GM12878 (cell line): ENCODE data around the gene RASGRF1. TPM values are rescaled to one million over a fixed set of nuclear protein-coding genes. Genes with fewer than 3 reads are reported as not detected.

Experiments used
- ATAC-seq: fragments of 200-7000 bp; cut with Tn5 transposase; 3 replicates; pipeline ENCODE4 v1.9.1; 2020; ENCODE audit warnings: mild to moderate bottlenecking, moderate library complexity
- BruUV-seq: library from RNA; stranded (reverse); fragments of 400-500 nt; replicated peaks from 2 replicates; lab custom pipeline; 2021; lab: Mats Ljungman, UMichigan
- CTCF ChIA-PET: fragments of 300-600 bp; sonication (Branson Sonifier 250); formaldehyde crosslinking; extraction: SDS; loops from one replicate; lab custom pipeline; 2021; ENCODE audit warnings: inconsistent platforms; lab: Yijun Ruan, JAX
- POLR2A ChIA-PET: fragments of 350-600 bp; formaldehyde crosslinking; extraction: SDS; loops from one replicate; lab custom pipeline; 2021; ENCODE audit warnings: inconsistent platforms; lab: Charles Lee
- RAD21 ChIA-PET: fragments of 300-600 bp; sonication (Branson Sonifier 250); formaldehyde crosslinking; loops from one replicate; lab custom pipeline; 2023; ENCODE audit warnings: antibody characterized with exemption; ENCODE audit not compliant: unreplicated experiment; lab: Charles Lee
- SMC1A ChIA-PET: fragments of 300-600 bp; sonication (Branson Sonifier 250); formaldehyde crosslinking; loops from one replicate; lab custom pipeline; 2023; ENCODE audit not compliant: unreplicated experiment, uncharacterized antibody; lab: Charles Lee
- DNase-seq: peaks from one replicate; pipeline ENCODE4 v3.0.0-alpha.2; 2011; ENCODE audit warnings: low read depth, low spot score
- FAIRE-seq: peaks from 3 replicates; lab custom pipeline; 2011; peaks lifted over from hg19 to GRCh38; lab: Jason Lieb, UNC
- H2AFZ ChIP-seq: 2 replicates; pipeline ENCODE4 v1.6.0; 2011; ENCODE audit warnings: low read depth, low read length, control low read depth; ENCODE audit not compliant: control insufficient read depth
- H3K27ac ChIP-seq: 2 replicates; pipeline ENCODE4 v1.5.1; 2011; ENCODE audit warnings: control low read depth; ENCODE audit not compliant: control insufficient read depth, insufficient read depth
- H3K27me3 ChIP-seq, 2 experiments: replicated peaks in 1 of 2; 2 replicates each; pipeline versions ENCODE4 v1.6.0 to v1.6.1; 2011; ENCODE audit warnings: low read length in 1 of 2; ENCODE audit not compliant: control insufficient read depth in 2 of 2, insufficient read depth in 2 of 2
- H3K36me3 ChIP-seq, 2 experiments: 2 replicates each; pipeline ENCODE4 v1.5.1; 2011; ENCODE audit warnings: low read length in 1 of 2; ENCODE audit not compliant: control insufficient read depth in 2 of 2, insufficient read depth in 2 of 2
- H3K4me1 ChIP-seq: 2 replicates; pipeline ENCODE4 v1.6.1; 2011; ENCODE audit warnings: mild to moderate bottlenecking, low read length, moderate library complexity, mixed read lengths; ENCODE audit not compliant: control insufficient read depth, insufficient read depth
- H3K4me2 ChIP-seq: 2 replicates; pipeline ENCODE4 v1.6.0; 2011; ENCODE audit warnings: control low read depth; ENCODE audit not compliant: control insufficient read depth, insufficient read depth
- H3K4me3 ChIP-seq: fragments of 200-600 bp; sonication (generic); 2 replicates; pipeline ENCODE4 v1.5.1; 2016
- H3K79me2 ChIP-seq: 2 replicates; pipeline ENCODE4 v1.6.0; 2011; ENCODE audit warnings: low read length; ENCODE audit not compliant: control insufficient read depth, insufficient read depth
- H3K9ac ChIP-seq: 2 replicates; pipeline ENCODE4 v1.8.0; 2011; ENCODE audit warnings: low read length, control low read depth, mixed read lengths; ENCODE audit not compliant: control insufficient read depth, insufficient read depth
- H3K9me3 ChIP-seq: replicated peaks from 3 replicates; pipeline ENCODE4 v1.5.1; 2011; ENCODE audit warnings: mild to moderate bottlenecking, low read length; ENCODE audit not compliant: control insufficient read depth, insufficient read depth
- H4K20me1 ChIP-seq: 2 replicates; pipeline ENCODE4 v1.6.0; 2011; ENCODE audit not compliant: control insufficient read depth, insufficient read depth
- BCLAF1 ChIP-seq: fragments of 450-650 bp; IDR thresholded peaks from 2 replicates; pipeline ENCODE4 v1.6.1; 2017; ENCODE audit warnings: antibody characterized with exemption, mild to moderate bottlenecking, moderate library complexity
- CBX5 ChIP-seq: sonication (generic); IDR thresholded peaks from 2 replicates; pipeline ENCODE4 v1.6.1; 2016; ENCODE audit warnings: low read depth, moderate library complexity, mild to moderate bottlenecking, inconsistent platforms
- CHD1 ChIP-seq: IDR thresholded peaks from 2 replicates; pipeline ENCODE4 v1.6.1; 2012; ENCODE audit warnings: low read depth, low read length, improper control_type of control experiment
- CUX1 ChIP-seq: IDR thresholded peaks from 2 replicates; pipeline ENCODE4 v1.6.1; 2012; ENCODE audit warnings: improper control_type of control experiment, low read depth, low read length; ENCODE audit not compliant: insufficient replicate concordance
- ESRRA ChIP-seq: IDR thresholded peaks from 2 replicates; pipeline ENCODE4 v1.6.1; 2012; ENCODE audit warnings: mild to moderate bottlenecking, low read length, improper control_type of control experiment
- FOXM1 ChIP-seq: IDR thresholded peaks from 2 replicates; pipeline ENCODE4 v1.6.1; 2012; ENCODE audit warnings: low read depth, mild to moderate bottlenecking, inconsistent platforms, low read length, moderate library complexity
- IRF4 ChIP-seq: IDR thresholded peaks from 2 replicates; pipeline ENCODE4 v1.6.1; 2011; ENCODE audit warnings: low read depth, low read length
- MEF2B ChIP-seq: fragments of 450-650 bp; IDR thresholded peaks from 2 replicates; pipeline ENCODE4 v1.6.1; 2018; ENCODE audit warnings: mild to moderate bottlenecking, moderate library complexity; ENCODE audit not compliant: partially characterized antibody, poor library complexity, severe bottlenecking
- NFYA ChIP-seq: IDR thresholded peaks from 2 replicates; pipeline ENCODE4 v1.6.1; 2011; ENCODE audit warnings: low read depth, mild to moderate bottlenecking, low read length, improper control_type of control experiment, borderline replicate concordance
- RBBP5 ChIP-seq: fragments of 200-600 bp; sonication (generic); conservative IDR thresholded peaks from 2 replicates; pipeline ENCODE4 v1.6.1; 2016
- SUZ12 ChIP-seq: fragments of 200-600 bp; sonication (generic); IDR thresholded peaks from one replicate; pipeline ENCODE4 v1.6.1; 2018; ENCODE audit warnings: antibody characterized with exemption, mild to moderate bottlenecking; ENCODE audit not compliant: unreplicated experiment
- ZSCAN29 ChIP-seq: fragments of 450-650 bp; IDR thresholded peaks from 2 replicates; pipeline ENCODE4 v1.6.1; 2017; ENCODE audit warnings: mild to moderate bottlenecking, moderate library complexity
- WGBS: methylation state at CpG from one replicate; pipeline ENCODE4 v1.1.6; 2016; ENCODE audit warnings: low lambda C conversion rate; ENCODE audit not compliant: insufficient replicate concordance, insufficient coverage; ENCODE audit errors: missing lambda C conversion rate; 5-methylcytosine and 5-hydroxymethylcytosine counted together
- in situ Hi-C: fragments of 300-500 bp; cut with MboI; formaldehyde crosslinking; loops from 9 replicates; pipeline ENCODE4 v1.14.3; 2018; ENCODE audit warnings: mixed read lengths
- intact Hi-C: fragments of 100-400 bp; cut with micrococcal nuclease; formaldehyde crosslinking; loops from one replicate; pipeline ENCODE4 v1.14.2; 2022; ENCODE audit not compliant: unreplicated experiment
- polyA plus RNA-seq, 11 experiments: library from polyadenylated mRNA; depleted of rRNA in 4 of 11; unstranded in 6 of 11; stranded (reverse) in 5 of 11; fragments of >200 nt; fragmentation: Nextera tagmentation in 4 of 11; fragmentation: Illumina TruSeq in 1 of 11; extraction: Ambion mirVana in 4 of 11; extraction: Trizol in 1 of 11; gene quantifications; 1 replicate in 1 of 11; 2 replicates in 10 of 11; pipeline versions ENCODE4 v1.2.1 to v1.2.3, GENCODE V29; 2011 to 2016; ENCODE audit warnings: inconsistent platforms in 2 of 11, missing spikeins in 2 of 11, low read depth in 1 of 11
- total RNA-seq, 4 experiments: library from RNA; depleted of rRNA in 3 of 4; stranded (reverse); fragments of >200 nt in 3 of 4; fragmentation: Illumina TruSeq in 1 of 4; extraction: Trizol in 1 of 4; gene quantifications; 2 replicates each; pipeline versions ENCODE4 v1.2.1 to v1.2.3, GENCODE V29; 2013 to 2021
- TF ChIP-seq, protein P1 (sequence below): IDR thresholded peaks from 2 replicates; pipeline ENCODE4 v1.6.1; 2012; ENCODE audit warnings: low read length, inconsistent platforms
- TF ChIP-seq, protein P2 (sequence below): IDR thresholded peaks from 2 replicates; pipeline ENCODE4 v1.6.1; 2012; ENCODE audit warnings: low read depth, low read length, improper control_type of control experiment

The RASGRF1 gene
- total and polyA plus RNA-seq, 10 of the 15 experiments (the other 5 are each of a cell fraction or from before 2014, with no cell fraction given) = 0.20 to 1.9 (median 0.86) TPM

- no peaks in the 10 kb centered on the region for H3K9me3 ChIP-seq
- WGBS = 8% methylated on average over 1 of the region's 1 CpG
- FAIRE-seq (no peak), DNase-seq (no peak), ATAC-seq (no peak)
- intact Hi-C loops = no loop called here
- H3K4me2 ChIP-seq = no peak overlapping the region
- no peaks in the 10 kb centered on the region for H3K36me3 ChIP-seq
- no peak overlapping the region for H3K4me3 ChIP-seq
- no TSS peak for BruUV-seq
- ChIA-PET POLR2A (no interaction called here), SMC1A (no interaction called here), CTCF (interaction anchor here (0.7 kb wide), 1 partner anchor 12 kb away, joined by 3 read pairs; no protein-coding TSS in a partner anchor), RAD21 (no interaction called here)
- no peaks in the 10 kb centered on the region for H3K79me2 ChIP-seq
- H2AFZ ChIP-seq = no peak overlapping the region
- in situ Hi-C loops = no loop called here
- H4K20me1 ChIP-seq = no peaks in the 10 kb centered on the region
- H3K9ac ChIP-seq = no peak overlapping the region
- H3K27ac ChIP-seq = no peak overlapping the region
- no peaks in the 10 kb centered on the region for H3K4me1 ChIP-seq
- H3K27me3 ChIP-seq = peaks cover 0 to 5% of the 10 kb centered on the region in 2 experiments; a peak in 2 of 4 replicates
- TF ChIP-seq, protein P1, sequence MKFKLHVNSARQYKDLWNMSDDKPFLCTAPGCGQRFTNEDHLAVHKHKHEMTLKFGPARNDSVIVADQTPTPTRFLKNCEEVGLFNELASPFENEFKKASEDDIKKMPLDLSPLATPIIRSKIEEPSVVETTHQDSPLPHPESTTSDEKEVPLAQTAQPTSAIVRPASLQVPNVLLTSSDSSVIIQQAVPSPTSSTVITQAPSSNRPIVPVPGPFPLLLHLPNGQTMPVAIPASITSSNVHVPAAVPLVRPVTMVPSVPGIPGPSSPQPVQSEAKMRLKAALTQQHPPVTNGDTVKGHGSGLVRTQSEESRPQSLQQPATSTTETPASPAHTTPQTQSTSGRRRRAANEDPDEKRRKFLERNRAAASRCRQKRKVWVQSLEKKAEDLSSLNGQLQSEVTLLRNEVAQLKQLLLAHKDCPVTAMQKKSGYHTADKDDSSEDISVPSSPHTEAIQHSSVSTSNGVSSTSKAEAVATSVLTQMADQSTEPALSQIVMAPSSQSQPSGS = no peak
- TF ChIP-seq, protein P2, sequence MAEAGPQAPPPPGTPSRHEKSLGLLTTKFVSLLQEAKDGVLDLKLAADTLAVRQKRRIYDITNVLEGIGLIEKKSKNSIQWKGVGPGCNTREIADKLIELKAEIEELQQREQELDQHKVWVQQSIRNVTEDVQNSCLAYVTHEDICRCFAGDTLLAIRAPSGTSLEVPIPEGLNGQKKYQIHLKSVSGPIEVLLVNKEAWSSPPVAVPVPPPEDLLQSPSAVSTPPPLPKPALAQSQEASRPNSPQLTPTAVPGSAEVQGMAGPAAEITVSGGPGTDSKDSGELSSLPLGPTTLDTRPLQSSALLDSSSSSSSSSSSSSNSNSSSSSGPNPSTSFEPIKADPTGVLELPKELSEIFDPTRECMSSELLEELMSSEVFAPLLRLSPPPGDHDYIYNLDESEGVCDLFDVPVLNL = no peak
- TF ChIP-seq SUZ12 (no peak), MEF2B (no peak), RBBP5 (no peak), BCLAF1 (no peak), IRF4 (no peak), ZSCAN29 (no peak), CBX5 (no peak), CHD1 (no peak), CUX1 (no peak), ESRRA (no peak), NFYA (no peak), FOXM1 (no peak)
Measured at GRCh38 chr15:79059081-79059572, 31.5 kb downstream of the RASGRF1 start.
